ENCODE measurements around the gene KLHDC8A. TPM values are rescaled to one million over a fixed set of nuclear protein-coding genes. Genes with fewer than 3 reads are reported as not detected.
"Not testable (repeated sequence)": the region's sequence is repeated elsewhere in the genome, so short reads cannot be mapped to it uniquely, and the experiment has no call there.

KLHDC8A gene
- polyA plus RNA-seq, 1 donor (not counting 4 experiments of a cell fraction or from before 2014, with no cell fraction given), result not detected

GRCh38 chr1:205365945-205366463 lies 9.3 kb upstream of the KLHDC8A start:
- H3K27ac ChIP-seq (ENCODE audit: control insufficient read depth, insufficient read depth, low read length), result no peak overlapping the region
- H3K9me1 ChIP-seq (ENCODE audit: control insufficient read depth, extremely low read depth, insufficient read depth, low read length), result no peaks in the 10 kb centered on the region
- H4K20me1 ChIP-seq (ENCODE audit: control insufficient read depth, extremely low read depth, insufficient read depth, low read length), result no peaks in the 10 kb centered on the region
- H3K9ac ChIP-seq (ENCODE audit: control insufficient read depth, extremely low read depth, insufficient read depth, low read length), result no peak overlapping the region
- H3K4me3 ChIP-seq (ENCODE audit: control insufficient read depth in 2 of 3, extremely low read depth in 1 of 3, insufficient read depth in 2 of 3, low read depth in 1 of 3, low read length in 3 of 3), result no peak overlapping the region
- no peak for DNase-seq (ENCODE audit: low read depth, low spot score)
- no peaks in the 10 kb centered on the region for H3K4me1 ChIP-seq (ENCODE audit: control insufficient read depth, extremely low read depth, insufficient read depth, low read length)
- TF ChIP-seq EZH2 (IDR thresholded peaks at IDR 0.05; ENCODE audit: low read length) (no peak), CTCF (optimal IDR thresholded peaks at IDR 0.05 in 1 of 3, IDR thresholded peaks at IDR 0.05 in 1 of 3, conservative IDR thresholded peaks at IDR 0.05 in 1 of 3; ENCODE audit: extremely low read depth in 1 of 3, insufficient read depth in 2 of 3, low read length in 3 of 3) (no peak)
- no peak overlapping the region for H2AFZ ChIP-seq (ENCODE audit: control insufficient read depth, low read length)
- H3K27me3 ChIP-seq (ENCODE audit: control insufficient read depth, extremely low read depth, insufficient read depth, low read length), result no peaks in the 10 kb centered on the region
- no peaks in the 10 kb centered on the region for H3K36me3 ChIP-seq (ENCODE audit: control insufficient read depth in 2 of 2, extremely low read depth in 1 of 2, insufficient read depth in 2 of 2, low read length in 2 of 2)
- H3K9me3 ChIP-seq (ENCODE audit: control insufficient read depth, low read depth, low read length), result no peaks in the 10 kb centered on the region
- H3K4me2 ChIP-seq (ENCODE audit: control insufficient read depth, extremely low read depth, insufficient read depth, low read depth, low read length), result no peak overlapping the region
- H3K79me2 ChIP-seq (ENCODE audit: control insufficient read depth, insufficient read depth, low read length), result no peaks in the 10 kb centered on the region
- dilution Hi-C loops (cut with MboI; ENCODE audit: extremely low pct_ligation_motif_present, low sequenced_read_pairs), result no loop called here
- no peak for FAIRE-seq

GRCh38 chr1:205365086-205365485 lies 8.4 kb upstream of the KLHDC8A start:
- H3K36me3 ChIP-seq (ENCODE audit: control insufficient read depth in 2 of 2, extremely low read depth in 1 of 2, insufficient read depth in 2 of 2, low read length in 2 of 2); H3K27ac ChIP-seq (ENCODE audit: control insufficient read depth, insufficient read depth, low read length); H3K9me3 ChIP-seq (ENCODE audit: control insufficient read depth, low read depth, low read length); H3K4me1 ChIP-seq (ENCODE audit: control insufficient read depth, extremely low read depth, insufficient read depth, low read length); dilution Hi-C loops (cut with MboI; ENCODE audit: extremely low pct_ligation_motif_present, low sequenced_read_pairs); FAIRE-seq; H3K9me1 ChIP-seq (ENCODE audit: control insufficient read depth, extremely low read depth, insufficient read depth, low read length); H4K20me1 ChIP-seq (ENCODE audit: control insufficient read depth, extremely low read depth, insufficient read depth, low read length); H3K9ac ChIP-seq (ENCODE audit: control insufficient read depth, extremely low read depth, insufficient read depth, low read length); H2AFZ ChIP-seq (ENCODE audit: control insufficient read depth, low read length); DNase-seq (ENCODE audit: low read depth, low spot score); H3K4me2 ChIP-seq (ENCODE audit: control insufficient read depth, extremely low read depth, insufficient read depth, low read depth, low read length); H3K4me3 ChIP-seq (ENCODE audit: control insufficient read depth in 2 of 3, extremely low read depth in 1 of 3, insufficient read depth in 2 of 3, low read depth in 1 of 3, low read length in 3 of 3); H3K79me2 ChIP-seq (ENCODE audit: control insufficient read depth, insufficient read depth, low read length); H3K27me3 ChIP-seq (ENCODE audit: control insufficient read depth, extremely low read depth, insufficient read depth, low read length): not testable (repeated sequence)

GRCh38 chr1:205360891-205361290 lies 4.2 kb upstream of the KLHDC8A start:
- no peaks in the 10 kb centered on the region for H4K20me1 ChIP-seq (ENCODE audit: control insufficient read depth, extremely low read depth, insufficient read depth, low read length)
- DNase-seq (ENCODE audit: low read depth, low spot score) (no peak), FAIRE-seq (no peak)
- no peak overlapping the region for H3K4me2 ChIP-seq (ENCODE audit: control insufficient read depth, extremely low read depth, insufficient read depth, low read depth, low read length)
- no peak overlapping the region for H3K27ac ChIP-seq (ENCODE audit: control insufficient read depth, insufficient read depth, low read length)
- dilution Hi-C loops (cut with MboI; ENCODE audit: extremely low pct_ligation_motif_present, low sequenced_read_pairs), result no loop called here
- no peaks in the 10 kb centered on the region for H3K9me3 ChIP-seq (ENCODE audit: control insufficient read depth, low read depth, low read length)
- no peaks in the 10 kb centered on the region for H3K4me1 ChIP-seq (ENCODE audit: control insufficient read depth, extremely low read depth, insufficient read depth, low read length)
- H3K27me3 ChIP-seq (ENCODE audit: control insufficient read depth, extremely low read depth, insufficient read depth, low read length), result peaks cover 12% of the 10 kb centered on the region
- TF ChIP-seq EZH2 (IDR thresholded peaks at IDR 0.05; ENCODE audit: low read length) (no peak), CTCF (optimal IDR thresholded peaks at IDR 0.05 in 1 of 3, IDR thresholded peaks at IDR 0.05 in 1 of 3, conservative IDR thresholded peaks at IDR 0.05 in 1 of 3; ENCODE audit: extremely low read depth in 1 of 3, insufficient read depth in 2 of 3, low read length in 3 of 3) (no peak)
- H3K4me3 ChIP-seq (ENCODE audit: control insufficient read depth in 2 of 3, extremely low read depth in 1 of 3, insufficient read depth in 2 of 3, low read depth in 1 of 3, low read length in 3 of 3), result no peak overlapping the region
- no peak overlapping the region for H2AFZ ChIP-seq (ENCODE audit: control insufficient read depth, low read length)
- H3K79me2 ChIP-seq (ENCODE audit: control insufficient read depth, insufficient read depth, low read length), result no peaks in the 10 kb centered on the region
- no peaks in the 10 kb centered on the region for H3K36me3 ChIP-seq (ENCODE audit: control insufficient read depth in 2 of 2, extremely low read depth in 1 of 2, insufficient read depth in 2 of 2, low read length in 2 of 2)
- H3K9me1 ChIP-seq (ENCODE audit: control insufficient read depth, extremely low read depth, insufficient read depth, low read length), result no peaks in the 10 kb centered on the region
- no peak overlapping the region for H3K9ac ChIP-seq (ENCODE audit: control insufficient read depth, extremely low read depth, insufficient read depth, low read length)

Data from keratinocyte (primary cell).